Glomerular visceral epithelial cell (primary cell): Measurements from ENCODE around the gene PDC.
A peak's percentile ranks its signal among the peaks of the same experiment; 100 is the strongest.
"Not testable (repeated sequence)": the region's sequence is repeated elsewhere in the genome, so short reads cannot be mapped to it uniquely, and the experiment has no call there.

Source experiments
- DNase-seq: peaks from one replicate; pipeline ENCODE4 v3.0.0-alpha.2; 2016; ENCODE audit errors: extremely low spot score

PDC gene

GRCh38 chr1:186465946-186466345 lies 5.0 kb upstream of the PDC start:
- no peak for DNase-seq

- not testable (repeated sequence) for DNase-seq
Observed at GRCh38 chr1:186465491-186465890, 4.6 kb upstream of the PDC start.

- DNase-seq = no peak
Observed at GRCh38 chr1:186463926-186464325, 3.0 kb upstream of the PDC start.

GRCh38 chr1:186463511-186463910 lies 2.6 kb upstream of the PDC start:
- no peak for DNase-seq

- not testable (repeated sequence) for DNase-seq
Observed at GRCh38 chr1:186459161-186459560, 1.8 kb downstream of the PDC start.

- no peak for DNase-seq
Observed at GRCh38 chr1:186456729-186457255, 4.1 kb downstream of the PDC start.

- DNase-seq = no peak
Observed at GRCh38 chr1:186454981-186455380, 5.9 kb downstream of the PDC start.

GRCh38 chr1:186446152-186446551 lies 14.8 kb downstream of the PDC start:
- no peak for DNase-seq

- no peak for DNase-seq
Observed at GRCh38 chr1:186443638-186444037, 17.3 kb downstream of the PDC start.

GRCh38 chr1:186442651-186443375 lies 18.1 kb downstream of the PDC start:
- no peak for DNase-seq

GRCh38 chr1:186440584-186440983 lies 20.3 kb downstream of the PDC start:
- DNase-seq = peak; percentile 22

- DNase-seq = no peak
Observed at GRCh38 chr1:186438567-186438966, 22.3 kb downstream of the PDC start.

GRCh38 chr1:186435336-186435735 lies 25.6 kb downstream of the PDC start:
- DNase-seq = peak; percentile 2

- no peak for DNase-seq
Observed at GRCh38 chr1:186429017-186429416, 31.9 kb downstream of the PDC start.

- no peak for DNase-seq
Observed at GRCh38 chr1:186426118-186426517, 34.8 kb downstream of the PDC start.

GRCh38 chr1:186424539-186424938 lies 36.4 kb downstream of the PDC start:
- peak; percentile 2 for DNase-seq

- no peak for DNase-seq
Observed at GRCh38 chr1:186421446-186421845, 39.5 kb downstream of the PDC start.

GRCh38 chr1:186420923-186421322 lies 40.0 kb downstream of the PDC start:
- no peak for DNase-seq

GRCh38 chr1:186420311-186420710 lies 40.6 kb downstream of the PDC start:
- no peak for DNase-seq

GRCh38 chr1:186418503-186418902 lies 42.4 kb downstream of the PDC start:
- no peak for DNase-seq

- DNase-seq = no peak
Observed at GRCh38 chr1:186413319-186413718, 47.6 kb downstream of the PDC start.

- DNase-seq = peak; percentile 4
Observed at GRCh38 chr1:186409091-186409490, 51.8 kb downstream of the PDC start.

- peak; percentile 16 for DNase-seq
Observed at GRCh38 chr1:186404454-186405051, 56.4 kb downstream of the PDC start.
